Measurements from ENCODE around the gene SLC25A39. TPM values are rescaled to one million over a fixed set of nuclear protein-coding genes. Genes with fewer than 3 reads are reported as not detected.

SLC25A39 gene
- total RNA-seq, 2 donors from 2014 or later, result 60.4 to 83.3 TPM

DNA sequence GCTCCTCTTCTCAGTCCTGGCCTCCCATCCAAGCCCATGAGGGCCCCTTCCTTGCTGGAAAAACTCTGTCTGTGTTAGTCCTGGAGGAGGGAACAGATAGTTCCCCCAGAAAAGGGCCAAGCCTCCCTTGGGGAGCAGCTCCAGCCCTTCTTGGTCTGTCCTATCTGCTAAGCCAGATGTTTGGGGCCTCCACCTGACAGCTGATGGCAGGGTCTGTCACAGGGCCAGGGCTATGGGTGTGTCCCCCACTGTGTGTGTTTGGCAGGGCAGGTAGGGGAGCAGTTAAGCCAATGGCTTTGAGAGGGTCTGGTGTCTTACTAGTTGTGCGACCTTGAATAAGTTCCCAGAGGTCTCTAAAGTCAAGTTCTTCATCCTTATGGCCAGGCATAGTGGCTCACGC, 43.1 kb downstream of the SLC25A39 start:
- peaks cover 0 to 18% of the 10 kb centered on the region in 2 donors for H3K4me1 ChIP-seq
- TF ChIP-seq, protein P1, sequence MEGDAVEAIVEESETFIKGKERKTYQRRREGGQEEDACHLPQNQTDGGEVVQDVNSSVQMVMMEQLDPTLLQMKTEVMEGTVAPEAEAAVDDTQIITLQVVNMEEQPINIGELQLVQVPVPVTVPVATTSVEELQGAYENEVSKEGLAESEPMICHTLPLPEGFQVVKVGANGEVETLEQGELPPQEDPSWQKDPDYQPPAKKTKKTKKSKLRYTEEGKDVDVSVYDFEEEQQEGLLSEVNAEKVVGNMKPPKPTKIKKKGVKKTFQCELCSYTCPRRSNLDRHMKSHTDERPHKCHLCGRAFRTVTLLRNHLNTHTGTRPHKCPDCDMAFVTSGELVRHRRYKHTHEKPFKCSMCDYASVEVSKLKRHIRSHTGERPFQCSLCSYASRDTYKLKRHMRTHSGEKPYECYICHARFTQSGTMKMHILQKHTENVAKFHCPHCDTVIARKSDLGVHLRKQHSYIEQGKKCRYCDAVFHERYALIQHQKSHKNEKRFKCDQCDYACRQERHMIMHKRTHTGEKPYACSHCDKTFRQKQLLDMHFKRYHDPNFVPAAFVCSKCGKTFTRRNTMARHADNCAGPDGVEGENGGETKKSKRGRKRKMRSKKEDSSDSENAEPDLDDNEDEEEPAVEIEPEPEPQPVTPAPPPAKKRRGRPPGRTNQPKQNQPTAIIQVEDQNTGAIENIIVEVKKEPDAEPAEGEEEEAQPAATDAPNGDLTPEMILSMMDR (IDR thresholded peaks at IDR 0.05), result no peak
- no peak overlapping the region for H3K4me3 ChIP-seq
- H3K27ac ChIP-seq, result no peak overlapping the region
- no peaks in the 10 kb centered on the region for H3K27me3 ChIP-seq
- H3K9me3 ChIP-seq, result no peaks in the 10 kb centered on the region
- H3K36me3 ChIP-seq, result no peaks in the 10 kb centered on the region
- DNase-seq (ENCODE audit: low spot score), result no peak

DNA sequence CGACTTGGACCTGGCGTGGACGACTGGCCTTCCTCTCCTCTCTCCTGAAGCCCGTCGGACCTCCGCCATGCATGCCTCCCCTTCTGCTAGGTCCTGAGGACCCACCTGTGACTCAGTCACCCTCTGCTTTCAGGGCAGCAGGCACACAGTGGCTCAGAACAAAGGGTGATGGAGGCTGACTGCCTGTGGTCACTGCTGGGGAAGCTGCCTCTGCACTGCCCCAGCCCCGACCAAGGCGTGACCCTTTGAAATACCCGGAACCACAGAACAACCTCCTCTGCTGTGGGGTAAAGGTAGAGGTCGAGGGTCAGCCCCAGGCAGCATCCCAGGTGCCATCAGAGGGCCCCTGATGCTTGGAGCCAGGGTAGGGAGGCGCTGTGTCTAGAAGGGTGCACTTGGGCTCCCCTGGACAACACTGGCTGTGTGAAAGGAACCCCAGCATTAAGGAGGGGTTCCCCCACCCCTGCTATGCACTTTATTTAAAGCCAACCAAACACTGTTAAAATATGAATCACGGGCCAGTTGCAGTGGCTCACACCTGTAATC, 44.2 kb downstream of the SLC25A39 start:
- Histone ChIP-seq H3K27ac (peak overlapping the region; percentile 64 to 68), H3K4me1 (peaks cover 0 to 18% of the 10 kb centered on the region in 2 donors), H3K9me3 (no peaks in the 10 kb centered on the region), H3K27me3 (no peaks in the 10 kb centered on the region), H3K4me3 (no peak overlapping the region), H3K36me3 (no peaks in the 10 kb centered on the region)
- DNase-seq (ENCODE audit: low spot score), result no peak
- TF ChIP-seq, protein P1 (IDR thresholded peaks at IDR 0.05), result no peak

DNA sequence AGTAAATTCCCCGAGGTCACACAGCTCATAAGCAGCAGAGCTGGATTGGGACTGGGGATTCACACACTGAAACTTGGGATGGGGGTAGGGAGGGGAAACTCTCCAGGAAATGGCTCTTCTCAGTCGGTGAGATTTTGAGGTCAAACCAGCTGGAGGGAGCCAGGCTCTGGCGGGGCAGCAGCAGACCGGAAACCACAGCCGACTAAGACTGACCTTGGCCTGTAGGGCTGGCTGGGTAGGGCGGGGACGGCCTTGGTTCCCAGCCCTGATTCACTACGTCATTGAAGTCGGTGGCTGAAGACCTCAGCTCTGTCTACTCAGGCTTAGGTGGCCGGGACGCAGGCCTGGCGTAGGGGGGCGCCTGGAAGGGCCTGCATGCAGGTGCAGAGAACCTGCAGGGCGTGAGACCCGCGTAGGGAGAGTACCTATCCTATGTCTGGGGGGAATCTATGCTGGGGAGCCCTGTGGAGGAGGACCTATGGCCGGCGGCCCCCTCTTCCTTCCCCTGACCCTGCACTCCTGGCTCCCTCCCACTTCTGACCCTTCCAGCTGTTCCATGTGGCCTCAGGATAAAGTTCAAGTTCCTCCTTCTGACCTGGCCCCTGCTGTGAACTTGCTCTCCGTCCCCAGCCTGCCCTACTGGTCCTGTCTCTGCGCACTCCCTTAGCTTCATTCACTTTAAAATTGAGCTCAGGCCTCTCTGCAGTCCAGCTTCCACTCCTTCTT, 44.8 kb downstream of the SLC25A39 start:
- Histone ChIP-seq H3K9me3 (no peaks in the 10 kb centered on the region), H3K27ac (peak overlapping the region; percentile 64 to 68), H3K4me3 (no peak overlapping the region), H3K36me3 (no peaks in the 10 kb centered on the region), H3K4me1 (peaks cover 0 to 18% of the 10 kb centered on the region in 2 donors), H3K27me3 (no peaks in the 10 kb centered on the region)
- TF ChIP-seq, protein P1 (IDR thresholded peaks at IDR 0.05), result peak in 1 of 2 donors; percentile 17
- peak; percentile 87 for DNase-seq (ENCODE audit: low spot score)

DNA sequence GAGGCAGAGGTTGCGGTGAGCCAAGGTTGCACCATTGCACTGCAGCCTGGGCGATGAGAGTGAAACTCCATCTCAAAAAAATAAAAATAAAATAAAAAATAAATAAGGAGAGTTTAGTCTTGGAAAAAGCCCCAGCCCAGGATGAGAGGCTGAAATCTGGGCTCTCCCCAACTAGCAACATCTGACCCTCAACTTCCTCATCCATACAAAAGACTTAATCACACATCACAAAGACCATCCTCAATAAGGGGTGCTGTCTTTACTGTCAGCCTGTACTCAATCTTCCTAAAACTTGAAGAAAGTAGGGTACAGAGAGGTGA, 45.3 kb downstream of the SLC25A39 start:
- Histone ChIP-seq H3K36me3 (no peaks in the 10 kb centered on the region), H3K27ac (peak overlapping the region in 1 of 2 donors; percentile 64), H3K4me3 (no peak overlapping the region), H3K27me3 (no peaks in the 10 kb centered on the region), H3K9me3 (no peaks in the 10 kb centered on the region), H3K4me1 (peaks cover 0 to 18% of the 10 kb centered on the region in 2 donors)
- no peak for DNase-seq (ENCODE audit: low spot score)
- TF ChIP-seq, protein P1 (IDR thresholded peaks at IDR 0.05), result no peak

DNA sequence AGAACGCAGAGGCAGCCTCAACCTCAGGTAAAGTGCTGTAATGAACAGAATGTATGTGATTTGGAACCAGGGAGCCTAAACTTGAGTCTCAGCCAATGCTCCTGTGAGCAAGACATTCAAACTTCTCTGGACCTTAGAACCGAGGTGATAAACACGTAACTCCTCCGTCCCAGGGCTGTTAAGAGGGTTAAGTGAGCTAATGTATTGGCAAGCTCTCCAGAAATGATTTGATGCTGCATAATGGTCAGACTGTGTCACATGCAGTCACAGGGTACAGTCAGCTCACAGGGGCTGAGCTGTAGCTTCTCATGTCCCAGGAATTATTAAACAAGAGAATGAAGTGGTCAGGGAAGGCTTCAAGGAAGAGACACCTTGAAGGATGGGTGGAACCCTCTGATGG, 46.6 kb downstream of the SLC25A39 start:
- no peaks in the 10 kb centered on the region for H3K9me3 ChIP-seq
- peaks cover 0 to 18% of the 10 kb centered on the region in 2 donors for H3K4me1 ChIP-seq
- H3K36me3 ChIP-seq, result no peaks in the 10 kb centered on the region
- TF ChIP-seq, protein P1 (IDR thresholded peaks at IDR 0.05), result no peak
- no peak overlapping the region for H3K27ac ChIP-seq
- H3K4me3 ChIP-seq, result no peak overlapping the region
- H3K27me3 ChIP-seq, result no peaks in the 10 kb centered on the region
- no peak for DNase-seq (ENCODE audit: low spot score)
